ENCODE data around the gene ZFC3H1.

DNA sequence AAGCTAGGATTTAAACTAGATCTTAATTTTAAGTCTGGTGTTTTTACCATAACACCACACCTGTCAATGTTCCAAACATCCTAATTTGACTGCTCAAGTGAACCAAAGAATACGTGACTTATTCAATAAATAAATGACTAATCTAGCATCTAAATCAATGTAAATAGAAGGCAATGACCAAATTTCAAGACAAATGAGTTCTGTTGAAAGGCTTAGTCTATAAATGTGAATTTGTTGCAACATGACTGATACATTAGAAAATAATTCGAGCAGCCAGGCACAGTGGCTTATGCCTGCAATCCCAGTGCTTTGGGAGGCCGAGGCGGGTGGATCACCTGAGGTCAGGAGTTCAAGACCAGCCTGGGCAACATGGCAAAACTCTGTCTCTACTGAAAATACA is 15.1 kb downstream of the ZFC3H1 start:
- TF ChIP-seq POLR2A (IDR thresholded peaks at IDR 0.05), result no peak
- TF ChIP-seq, protein P1, sequence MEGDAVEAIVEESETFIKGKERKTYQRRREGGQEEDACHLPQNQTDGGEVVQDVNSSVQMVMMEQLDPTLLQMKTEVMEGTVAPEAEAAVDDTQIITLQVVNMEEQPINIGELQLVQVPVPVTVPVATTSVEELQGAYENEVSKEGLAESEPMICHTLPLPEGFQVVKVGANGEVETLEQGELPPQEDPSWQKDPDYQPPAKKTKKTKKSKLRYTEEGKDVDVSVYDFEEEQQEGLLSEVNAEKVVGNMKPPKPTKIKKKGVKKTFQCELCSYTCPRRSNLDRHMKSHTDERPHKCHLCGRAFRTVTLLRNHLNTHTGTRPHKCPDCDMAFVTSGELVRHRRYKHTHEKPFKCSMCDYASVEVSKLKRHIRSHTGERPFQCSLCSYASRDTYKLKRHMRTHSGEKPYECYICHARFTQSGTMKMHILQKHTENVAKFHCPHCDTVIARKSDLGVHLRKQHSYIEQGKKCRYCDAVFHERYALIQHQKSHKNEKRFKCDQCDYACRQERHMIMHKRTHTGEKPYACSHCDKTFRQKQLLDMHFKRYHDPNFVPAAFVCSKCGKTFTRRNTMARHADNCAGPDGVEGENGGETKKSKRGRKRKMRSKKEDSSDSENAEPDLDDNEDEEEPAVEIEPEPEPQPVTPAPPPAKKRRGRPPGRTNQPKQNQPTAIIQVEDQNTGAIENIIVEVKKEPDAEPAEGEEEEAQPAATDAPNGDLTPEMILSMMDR (IDR thresholded peaks at IDR 0.05), result no peak

All from lower leg skin (tissue), 3 donors.